HG03060 (cell line): ENCODE results near the gene LRMDA.

Experiments used
- ATAC-seq: cut with Tn5 transposase; IDR thresholded peaks from one replicate; pipeline ENCODE4 v1.9.1; 2021; ENCODE audit warnings: low read depth, moderate number of reproducible peaks; ENCODE audit not compliant: unreplicated experiment

Gene LRMDA

DNA sequence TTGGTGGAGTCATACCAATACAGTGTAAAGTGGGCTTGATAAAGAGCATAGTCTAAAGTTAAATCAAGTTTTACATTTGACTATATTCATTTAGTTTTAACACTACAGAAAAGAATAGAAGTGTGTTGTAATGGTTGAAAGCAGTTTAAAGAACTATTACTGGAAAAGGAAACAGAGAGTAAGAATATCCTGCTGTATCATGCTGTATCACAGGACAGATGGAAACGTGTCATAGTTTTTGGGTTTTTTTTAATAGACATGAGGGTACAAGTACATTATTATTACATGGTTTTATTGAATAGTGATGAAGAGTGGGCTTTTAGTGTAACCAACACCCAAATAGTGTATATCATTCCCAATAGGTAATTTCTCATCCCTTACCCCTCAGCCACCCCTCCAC is 944.3 kb downstream of the LRMDA start:
- ATAC-seq, result no peak

DNA sequence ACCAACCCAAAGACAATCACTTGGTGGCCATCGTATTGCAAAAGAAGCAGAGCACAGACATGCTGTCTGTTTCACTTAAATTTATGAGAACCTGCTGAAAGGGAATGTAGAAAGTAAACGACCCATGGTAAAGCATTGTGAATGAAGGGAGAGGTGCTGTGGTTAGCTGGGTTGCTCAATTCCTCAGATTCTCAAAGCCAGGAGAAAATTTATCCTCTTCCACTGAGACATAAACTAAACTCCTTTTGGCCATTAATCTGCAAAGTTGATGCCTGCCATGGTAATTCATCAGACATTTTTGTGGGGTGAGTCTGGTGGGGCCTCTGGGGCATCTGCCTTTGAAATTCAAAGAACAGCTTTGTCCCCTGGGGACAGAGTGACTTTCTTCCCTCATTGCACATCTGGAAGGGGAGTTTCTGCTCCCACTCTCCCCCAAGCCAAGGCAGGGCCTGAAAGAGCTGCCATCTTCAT is 951.0 kb downstream of the LRMDA start:
- ATAC-seq, result no peak

GRCh38 chr10:76388321-76389023 is 957.0 kb downstream of the LRMDA start:
- no peak for ATAC-seq

DNA sequence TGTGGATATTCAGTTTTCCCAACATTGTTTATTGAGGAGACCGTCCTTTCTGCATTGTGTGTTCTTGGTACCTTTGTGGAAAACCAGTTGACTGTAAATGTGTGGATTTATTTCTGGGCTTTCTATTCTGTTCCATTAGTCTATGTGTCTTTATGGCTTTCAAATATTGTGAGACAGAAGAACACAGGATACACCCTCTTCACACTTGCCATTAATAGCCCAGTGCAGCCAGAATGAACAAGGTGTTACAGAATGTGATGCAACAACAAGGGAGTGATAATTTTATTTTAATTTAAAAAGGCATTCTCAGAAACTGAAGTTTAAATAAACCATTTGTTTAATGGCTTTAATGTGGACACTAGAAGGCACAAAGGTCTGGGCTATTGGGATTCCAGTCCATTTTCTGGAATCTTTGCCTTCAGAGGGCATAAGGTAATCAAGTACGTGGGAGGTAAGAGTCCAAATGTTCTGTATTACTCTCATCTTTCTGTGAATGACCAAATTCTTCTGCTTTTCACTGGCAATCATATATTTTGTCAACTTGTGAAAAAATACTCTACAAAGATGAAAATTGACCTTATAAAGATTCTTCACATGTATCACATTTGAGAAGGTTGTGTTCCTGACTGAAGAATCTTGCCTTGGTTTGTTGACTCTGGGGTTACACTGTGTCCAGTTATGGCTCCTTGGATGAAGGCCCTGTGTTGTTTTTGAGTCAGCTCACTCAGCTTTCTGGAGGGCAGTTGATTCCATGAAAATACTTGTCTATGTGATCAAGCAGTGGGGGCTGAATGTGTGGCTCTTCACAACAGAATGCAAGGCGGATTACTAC is 962.7 kb downstream of the LRMDA start:
- ATAC-seq, result no peak

DNA sequence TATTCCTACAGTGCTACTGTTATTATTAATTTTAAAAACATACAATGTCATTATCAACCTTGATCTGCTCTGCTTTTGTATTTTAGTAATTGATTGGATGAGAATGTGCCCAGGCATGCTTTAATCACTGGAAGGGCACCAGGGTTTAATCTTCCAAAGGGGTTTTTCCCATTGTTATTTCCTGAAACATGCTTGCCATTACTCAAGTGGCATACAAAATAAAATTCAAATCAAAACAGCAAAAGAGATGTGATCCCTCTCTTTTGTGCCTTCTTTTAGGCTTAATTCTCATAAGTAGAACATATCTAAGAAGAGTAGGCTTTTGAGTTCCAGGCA is 963.3 kb downstream of the LRMDA start:
- no peak for ATAC-seq

DNA sequence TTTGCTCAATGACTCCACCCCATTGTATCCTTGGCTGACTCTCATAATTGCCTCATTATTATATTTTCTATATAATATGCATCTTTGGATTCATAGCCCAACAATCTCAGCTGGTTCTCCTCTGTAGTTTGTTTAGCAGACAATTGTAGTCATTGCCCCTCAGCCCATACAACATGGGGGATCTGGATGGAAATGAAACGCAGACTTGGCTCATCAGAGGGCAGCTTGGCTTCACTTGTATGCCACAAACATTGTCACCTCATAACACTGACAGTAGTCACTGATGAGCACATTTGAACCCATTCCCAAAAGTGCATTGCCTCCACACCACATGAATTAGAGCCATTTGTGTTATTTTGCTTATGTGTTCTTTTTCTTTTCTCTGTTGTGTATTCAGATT is 963.8 kb downstream of the LRMDA start:
- no peak for ATAC-seq

- ATAC-seq, result no peak
Measured at GRCh38 chr10:76396134-76396533, 964.7 kb downstream of the LRMDA start.

- no peak for ATAC-seq
Measured at GRCh38 chr10:76397181-76398042, 966.0 kb downstream of the LRMDA start.

GRCh38 chr10:76398043-76398710 is 966.8 kb downstream of the LRMDA start:
- ATAC-seq, result no peak

DNA sequence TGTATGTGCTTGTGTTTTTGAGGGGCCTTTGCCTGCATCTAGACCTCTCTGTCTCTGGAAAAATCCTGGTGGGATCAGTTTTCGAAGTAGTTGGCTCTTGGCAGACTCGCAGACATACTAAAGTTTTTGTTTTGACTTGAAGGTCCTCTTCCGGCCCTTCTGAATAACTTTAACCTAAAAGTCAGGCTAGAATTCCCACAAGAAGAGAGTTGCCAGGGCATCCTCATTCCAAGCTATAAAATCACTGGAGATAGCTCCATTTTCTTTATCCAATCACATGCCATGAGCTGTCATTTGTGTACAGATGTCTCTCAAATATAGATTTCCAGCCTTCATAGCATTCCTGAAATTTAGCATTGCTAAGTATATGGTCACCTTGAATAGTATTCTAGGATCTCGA is 967.8 kb downstream of the LRMDA start:
- no peak for ATAC-seq

DNA sequence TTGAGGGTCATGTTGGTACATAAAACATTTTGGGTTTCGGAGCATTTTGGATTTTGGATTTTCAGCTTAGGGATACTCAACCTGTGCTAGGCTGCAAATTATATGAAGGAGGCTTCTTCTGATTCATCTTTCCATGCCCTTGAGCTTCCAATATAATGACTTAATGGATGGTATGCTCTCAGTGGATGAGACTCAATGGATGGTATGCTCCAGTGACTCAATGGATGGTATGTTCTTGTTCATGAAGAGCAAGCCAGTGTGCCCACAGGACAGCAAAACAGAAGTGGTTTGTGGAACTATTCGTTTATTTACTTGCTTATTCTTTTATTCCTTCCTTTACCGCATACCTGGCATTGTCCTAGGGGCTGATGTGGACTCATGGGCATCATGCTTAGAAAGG is 969.6 kb downstream of the LRMDA start:
- no peak for ATAC-seq

DNA sequence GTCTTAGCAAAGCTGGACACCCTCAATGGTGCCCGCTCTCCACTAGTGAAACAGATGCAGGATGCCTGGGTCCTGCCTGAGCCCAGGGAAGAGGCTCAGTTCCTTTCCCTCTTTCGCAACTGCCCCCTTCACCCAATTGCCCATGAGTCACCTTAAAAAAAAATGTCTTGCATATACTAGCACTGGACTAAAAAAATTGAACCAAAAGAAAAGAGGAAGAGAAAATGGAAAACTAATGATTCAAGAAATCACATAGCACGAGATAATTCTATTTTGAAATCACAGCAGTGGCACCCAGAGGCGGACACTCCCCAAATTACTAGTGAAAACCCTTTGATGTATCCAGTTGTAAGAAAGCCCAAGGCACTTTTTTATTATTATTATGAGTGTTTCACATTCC is 972.5 kb downstream of the LRMDA start:
- no peak for ATAC-seq

DNA sequence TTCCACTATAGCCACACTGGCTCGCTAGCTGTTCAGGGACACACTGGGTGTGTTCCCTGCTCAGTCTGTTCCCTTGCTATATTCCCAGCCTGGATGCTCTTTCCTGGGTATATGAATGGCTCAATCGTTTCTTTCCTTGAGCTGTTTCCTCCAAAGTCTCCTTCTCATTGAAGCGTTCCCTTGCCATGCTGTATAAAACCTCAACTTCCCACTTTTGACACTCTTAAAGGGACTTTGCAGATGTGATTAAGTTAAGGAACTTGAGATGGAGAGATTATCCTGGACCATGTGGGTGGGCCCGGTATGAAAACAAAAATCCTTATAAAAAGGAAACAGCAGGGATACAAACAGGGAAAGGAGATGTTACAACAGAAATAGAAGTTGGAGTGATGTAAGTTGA is 973.1 kb downstream of the LRMDA start:
- ATAC-seq, result no peak

DNA sequence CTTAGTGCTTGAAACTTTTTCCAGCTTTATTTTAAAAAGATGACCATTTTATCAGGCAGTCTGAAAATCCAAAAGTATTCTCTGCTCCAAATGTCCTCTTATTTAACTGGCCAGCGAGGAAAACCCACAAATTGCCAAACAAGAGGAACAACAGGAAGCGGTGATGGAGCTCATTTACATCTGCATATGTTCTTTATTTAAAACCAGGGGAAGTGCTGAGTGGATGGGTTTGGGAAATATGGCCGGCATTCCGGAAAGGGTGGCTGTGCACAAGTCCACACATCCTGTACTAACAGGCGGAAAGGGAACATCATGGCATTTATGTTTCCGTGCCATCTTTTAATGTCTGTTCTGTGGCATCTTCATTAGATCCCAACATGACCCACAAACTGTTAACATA is 974.5 kb downstream of the LRMDA start:
- ATAC-seq, result no peak

DNA sequence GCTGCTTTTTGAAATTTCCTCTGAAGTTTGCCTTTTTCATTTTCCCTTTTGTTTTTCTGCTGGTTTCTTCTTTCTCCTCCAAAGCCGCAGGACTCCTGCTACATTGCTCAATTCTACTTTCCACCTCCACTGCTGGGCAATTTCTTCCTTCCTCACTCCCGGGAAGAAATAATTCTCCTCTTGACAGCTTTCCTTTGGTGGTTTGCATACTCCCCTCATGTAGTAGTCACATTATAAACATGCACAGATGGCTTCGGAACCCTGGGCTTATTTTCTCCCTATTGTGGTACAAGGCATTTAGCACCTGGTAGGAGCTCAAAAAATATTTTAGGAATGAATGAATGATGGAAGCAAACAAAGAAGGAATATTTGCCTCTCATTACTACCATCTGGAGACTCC is 977.2 kb downstream of the LRMDA start:
- no peak for ATAC-seq

GRCh38 chr10:76411729-76412435 is 980.5 kb downstream of the LRMDA start:
- ATAC-seq, result no peak

DNA sequence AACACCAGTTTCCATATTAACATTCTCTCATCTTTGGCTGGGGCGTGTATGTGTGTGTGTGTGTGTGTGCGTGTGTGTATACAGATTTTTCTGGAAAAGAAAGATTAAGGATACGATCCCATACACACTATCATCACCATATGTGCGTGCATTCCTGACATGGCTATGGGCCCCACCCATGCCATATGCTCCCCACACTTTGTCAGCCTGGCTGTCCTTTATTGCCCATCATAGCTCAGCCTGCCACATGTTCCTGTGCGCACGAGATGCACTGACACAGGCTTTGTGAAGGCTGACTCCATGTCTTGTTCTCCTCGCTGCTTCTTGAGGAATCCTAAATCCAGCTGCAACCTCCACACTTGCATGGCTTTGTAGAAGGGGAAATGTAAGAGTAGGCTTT is 984.1 kb downstream of the LRMDA start:
- ATAC-seq, result no peak

- ATAC-seq, result no peak
Measured at GRCh38 chr10:76416642-76417041, 985.2 kb downstream of the LRMDA start.

GRCh38 chr10:76420725-76421124 is 989.3 kb downstream of the LRMDA start:
- ATAC-seq, result no peak

GRCh38 chr10:76422769-76423168 is 991.3 kb downstream of the LRMDA start:
- ATAC-seq, result no peak
